Effector memory CD4-positive, alpha-beta T cell (primary cell): ENCODE measurements around the gene ABCC3.

ENCODE experiments used
- DNase-seq, 3 donors: peaks; one replicate each; pipeline ENCODE4 v3.0.0-alpha.2; 2020
- H3K27ac ChIP-seq: 2 replicates; pipeline ENCODE4 v1.7.0; 2013; ENCODE audit warnings: mild to moderate bottlenecking, low read length, moderate library complexity; ENCODE audit not compliant: insufficient read depth, poor library complexity, severe bottlenecking
- H3K27me3 ChIP-seq: replicated peaks from 2 replicates; pipeline ENCODE4 v1.7.0; 2013; ENCODE audit warnings: mild to moderate bottlenecking, low read length; ENCODE audit not compliant: insufficient read depth, control insufficient read depth, poor library complexity, severe bottlenecking
- H3K36me3 ChIP-seq: 2 replicates; pipeline ENCODE4 v1.7.0; 2013; ENCODE audit warnings: mild to moderate bottlenecking, low read length, moderate library complexity; ENCODE audit not compliant: control insufficient read depth, insufficient read depth
- H3K4me1 ChIP-seq: 2 replicates; pipeline ENCODE4 v1.7.0; 2013; ENCODE audit warnings: low read length, mild to moderate bottlenecking; ENCODE audit not compliant: control insufficient read depth, insufficient read depth, poor library complexity, severe bottlenecking
- H3K4me3 ChIP-seq: 2 replicates; pipeline ENCODE4 v1.7.0; 2013; ENCODE audit warnings: low read length, low read depth, mild to moderate bottlenecking; ENCODE audit not compliant: insufficient read depth, poor library complexity, severe bottlenecking
- H3K9me3 ChIP-seq: 2 replicates; pipeline ENCODE4 v1.7.0; 2013; ENCODE audit warnings: mild to moderate bottlenecking, low read length, moderate library complexity; ENCODE audit not compliant: control insufficient read depth

The ABCC3 gene

DNA sequence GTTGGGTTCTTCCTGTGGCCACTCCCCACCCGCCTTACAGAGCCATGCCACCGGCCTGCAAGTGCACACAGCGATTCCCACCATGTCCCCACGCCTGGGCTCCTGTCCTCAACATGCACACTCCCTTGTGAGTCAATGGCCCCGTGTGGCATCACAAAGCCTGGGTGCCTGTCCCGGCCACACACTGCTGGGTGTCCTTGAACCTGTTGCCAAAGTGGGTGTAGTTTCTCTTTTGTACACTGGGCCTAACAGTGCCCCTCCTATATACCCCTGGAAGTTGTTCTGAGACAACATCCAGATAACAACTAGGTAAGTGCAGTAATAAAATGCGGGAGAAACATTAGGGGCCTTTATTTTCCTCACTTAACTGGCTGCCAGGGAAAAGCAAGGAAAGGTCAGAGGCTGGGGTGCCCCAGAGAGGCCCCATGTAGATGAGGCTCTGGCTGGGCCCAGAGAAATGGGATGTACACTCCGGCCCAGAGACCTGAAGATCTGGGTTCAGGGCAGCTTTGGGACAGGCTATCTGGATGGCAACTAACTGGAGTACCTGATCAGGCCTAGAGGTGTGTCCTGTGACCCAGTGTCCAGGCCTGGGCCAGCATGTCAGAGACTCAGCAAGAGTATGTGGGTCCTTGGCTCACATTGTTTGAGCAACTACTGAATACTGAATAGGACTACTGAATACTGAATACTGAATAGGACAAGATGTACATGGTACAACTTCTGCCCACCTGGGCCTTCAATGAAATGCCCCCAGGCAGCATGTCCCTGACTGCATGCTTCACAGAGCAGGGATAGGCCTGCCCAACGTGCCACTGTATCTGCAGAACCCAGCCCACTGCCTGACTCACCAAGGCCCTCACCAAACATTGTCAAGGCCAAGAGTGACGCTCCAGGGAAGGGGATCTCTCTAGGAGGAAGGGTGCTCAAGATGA lies 8.3 kb downstream of the ABCC3 start:
- no peak overlapping the region for H3K4me3 ChIP-seq
- H3K27ac ChIP-seq = no peak overlapping the region
- H3K9me3 ChIP-seq = no peaks in the 10 kb centered on the region
- no peaks in the 10 kb centered on the region for H3K27me3 ChIP-seq
- no peaks in the 10 kb centered on the region for H3K4me1 ChIP-seq
- H3K36me3 ChIP-seq = no peaks in the 10 kb centered on the region
- DNase-seq = no peak

- Histone ChIP-seq H3K36me3 (no peaks in the 10 kb centered on the region), H3K9me3 (no peaks in the 10 kb centered on the region), H3K4me1 (no peaks in the 10 kb centered on the region), H3K27me3 (no peaks in the 10 kb centered on the region), H3K27ac (no peak overlapping the region), H3K4me3 (no peak overlapping the region)
- DNase-seq = no peak
Observed at GRCh38 chr17:50645748-50646682, 11.3 kb downstream of the ABCC3 start.

DNA sequence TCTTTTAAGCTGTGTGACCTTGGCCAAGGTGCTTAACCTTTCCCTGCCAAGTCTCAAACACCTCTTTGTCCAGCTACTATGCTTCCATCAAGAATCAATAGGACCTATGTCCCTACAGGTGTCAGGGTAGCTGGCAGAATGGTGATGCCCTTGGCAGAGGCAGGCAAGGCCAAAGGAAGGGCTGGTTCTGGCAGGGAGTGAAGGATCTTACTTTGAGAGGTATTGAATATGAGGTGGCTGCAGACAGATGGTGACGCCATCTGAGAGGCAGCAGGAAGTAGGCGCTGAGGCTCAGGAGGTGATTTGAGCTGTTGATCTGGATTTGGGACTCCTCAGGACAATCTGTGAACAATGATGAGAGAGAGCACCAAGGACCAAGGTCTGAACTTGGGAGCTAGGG lies 12.5 kb downstream of the ABCC3 start:
- H3K36me3 ChIP-seq = no peaks in the 10 kb centered on the region
- H3K4me3 ChIP-seq = no peak overlapping the region
- no peak overlapping the region for H3K27ac ChIP-seq
- no peaks in the 10 kb centered on the region for H3K9me3 ChIP-seq
- no peaks in the 10 kb centered on the region for H3K4me1 ChIP-seq
- H3K27me3 ChIP-seq = no peaks in the 10 kb centered on the region
- no peak for DNase-seq

GRCh38 chr17:50649042-50649908 lies 14.6 kb downstream of the ABCC3 start:
- no peaks in the 10 kb centered on the region for H3K9me3 ChIP-seq
- no peaks in the 10 kb centered on the region for H3K4me1 ChIP-seq
- no peak overlapping the region for H3K4me3 ChIP-seq
- H3K27ac ChIP-seq = no peak overlapping the region
- no peaks in the 10 kb centered on the region for H3K36me3 ChIP-seq
- no peak for DNase-seq
- no peaks in the 10 kb centered on the region for H3K27me3 ChIP-seq

DNA sequence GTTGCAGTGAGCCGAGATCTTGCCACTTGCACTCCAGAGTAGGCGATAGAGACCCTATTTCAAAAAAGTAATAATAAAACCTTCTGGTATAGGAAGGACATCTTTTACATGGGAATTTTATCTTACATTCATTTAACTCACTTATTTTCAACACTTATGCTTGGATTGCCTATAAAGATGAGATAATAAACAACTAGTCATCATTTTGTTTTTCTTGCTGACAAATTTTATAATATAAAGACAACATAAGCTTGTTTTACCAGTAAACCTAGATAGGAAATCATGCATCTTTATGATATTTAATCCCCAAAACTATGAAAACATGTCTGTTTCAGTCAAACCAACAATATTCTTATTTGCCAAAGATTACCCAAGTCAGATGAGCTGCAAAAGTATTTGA lies 17.0 kb downstream of the ABCC3 start:
- Histone ChIP-seq H3K9me3 (no peaks in the 10 kb centered on the region), H3K4me3 (no peak overlapping the region), H3K27me3 (no peaks in the 10 kb centered on the region), H3K36me3 (no peaks in the 10 kb centered on the region), H3K27ac (no peak overlapping the region), H3K4me1 (no peaks in the 10 kb centered on the region)
- no peak for DNase-seq

DNA sequence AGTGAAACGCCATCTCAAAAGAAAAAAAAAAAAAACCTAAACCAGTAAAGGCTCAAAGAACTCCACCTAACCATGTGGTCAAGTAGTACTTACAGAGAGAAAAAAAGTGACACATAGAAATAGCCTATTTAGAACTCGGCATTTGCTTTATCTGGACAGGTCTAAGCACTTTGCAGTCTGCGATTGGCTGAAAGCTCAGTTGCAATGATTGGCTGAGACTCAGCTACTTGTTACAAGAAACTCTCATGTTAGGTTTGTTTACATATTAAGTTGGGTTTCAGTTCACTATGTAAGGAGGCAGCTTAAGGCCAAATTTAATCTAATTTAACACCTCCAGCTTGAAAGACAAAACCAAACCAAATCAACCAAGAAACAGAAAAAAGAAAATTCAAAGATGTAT lies 19.1 kb downstream of the ABCC3 start:
- no peaks in the 10 kb centered on the region for H3K36me3 ChIP-seq
- DNase-seq = no peak
- no peaks in the 10 kb centered on the region for H3K27me3 ChIP-seq
- H3K4me3 ChIP-seq = no peak overlapping the region
- no peaks in the 10 kb centered on the region for H3K9me3 ChIP-seq
- H3K27ac ChIP-seq = no peak overlapping the region
- no peaks in the 10 kb centered on the region for H3K4me1 ChIP-seq

GRCh38 chr17:50656509-50656908 lies 21.8 kb downstream of the ABCC3 start:
- no peak for DNase-seq
- Histone ChIP-seq H3K9me3 (no peaks in the 10 kb centered on the region), H3K4me1 (no peaks in the 10 kb centered on the region), H3K36me3 (no peaks in the 10 kb centered on the region), H3K27ac (no peak overlapping the region), H3K4me3 (no peak overlapping the region), H3K27me3 (no peaks in the 10 kb centered on the region)

DNA sequence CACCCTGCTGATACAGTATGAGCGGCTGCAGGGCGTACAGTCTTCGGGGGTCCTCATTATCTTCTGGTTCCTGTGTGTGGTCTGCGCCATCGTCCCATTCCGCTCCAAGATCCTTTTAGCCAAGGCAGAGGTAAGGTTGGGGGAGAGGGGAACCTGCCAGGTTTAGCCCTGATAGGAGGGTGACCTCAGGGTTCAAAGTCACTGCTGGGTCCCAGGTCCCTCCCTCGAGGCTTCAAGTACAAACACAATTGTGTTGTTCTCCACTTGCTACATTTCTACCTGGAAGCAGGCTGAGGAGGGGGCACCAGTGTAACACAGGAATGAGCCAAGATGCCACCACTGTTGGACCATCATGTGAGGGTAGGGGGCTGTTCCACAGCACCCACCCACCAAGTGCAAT lies 22.4 kb downstream of the ABCC3 start:
- H3K9me3 ChIP-seq = no peaks in the 10 kb centered on the region
- H3K27ac ChIP-seq = no peak overlapping the region
- H3K4me3 ChIP-seq = no peak overlapping the region
- H3K4me1 ChIP-seq = no peaks in the 10 kb centered on the region
- DNase-seq = no peak
- no peaks in the 10 kb centered on the region for H3K36me3 ChIP-seq
- no peaks in the 10 kb centered on the region for H3K27me3 ChIP-seq

DNA sequence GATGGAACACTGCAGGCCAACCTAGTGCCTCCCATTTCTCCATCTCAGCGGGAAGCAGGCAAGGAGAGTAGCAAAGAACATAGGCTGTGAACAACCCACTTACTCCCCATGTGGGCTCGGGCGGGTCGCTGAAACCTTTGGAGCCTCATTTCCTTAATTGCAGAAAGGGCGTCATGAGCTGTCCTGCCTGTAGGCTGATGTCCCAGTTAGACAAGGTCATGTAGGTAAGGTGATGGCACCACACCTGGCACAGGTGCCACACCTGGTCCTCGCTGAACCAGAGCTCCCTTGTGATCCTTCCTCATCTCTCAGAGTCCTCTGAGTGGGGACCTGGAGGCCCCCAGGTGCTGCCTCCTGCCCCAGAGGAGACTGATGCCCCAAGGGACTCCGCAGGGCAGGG lies 22.9 kb downstream of the ABCC3 start:
- H3K27me3 ChIP-seq = no peaks in the 10 kb centered on the region
- DNase-seq = no peak
- no peak overlapping the region for H3K4me3 ChIP-seq
- H3K9me3 ChIP-seq = no peaks in the 10 kb centered on the region
- H3K36me3 ChIP-seq = no peaks in the 10 kb centered on the region
- H3K4me1 ChIP-seq = no peaks in the 10 kb centered on the region
- H3K27ac ChIP-seq = no peak overlapping the region
